ENCODE results near the gene ZBTB20.

The ZBTB20 gene

GRCh38 chr3:115147329-115148141 lies 447 bp upstream of the ZBTB20 start:
- in situ Hi-C loops (cut with MboI; ENCODE audit: low pct_unique_long_range_greater_than_20kb, low sequenced_read_pairs, unreplicated experiment) = no loop called here
- DNase-seq (ENCODE audit: low spot score) = peak; percentile 94
- no peak for TF ChIP-seq CTCF (IDR thresholded peaks at IDR 0.05; ENCODE audit: extremely low read depth, insufficient read depth, missing control alignments)

DNA sequence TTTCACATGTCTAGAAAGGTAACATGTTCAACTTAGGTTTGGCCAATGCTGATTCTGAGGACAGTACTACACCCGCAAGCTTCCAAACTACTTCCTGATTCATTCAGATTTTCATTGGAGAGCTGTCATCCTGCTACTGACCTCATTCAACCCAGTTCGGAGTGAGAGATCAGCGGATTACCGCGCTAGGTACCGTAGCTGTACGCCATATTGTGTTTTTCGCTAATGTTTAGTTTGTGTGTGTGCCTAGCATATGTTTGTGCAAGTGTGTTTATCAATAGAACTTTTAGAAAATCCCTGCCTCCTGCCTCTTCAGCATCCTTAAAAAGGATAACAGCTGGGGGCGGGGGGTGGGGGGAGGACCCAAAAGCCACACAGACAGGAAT lies 1.1 kb downstream of the ZBTB20 start:
- in situ Hi-C loops (cut with MboI; ENCODE audit: low pct_unique_long_range_greater_than_20kb, low sequenced_read_pairs, unreplicated experiment) = no loop called here
- no peak for TF ChIP-seq CTCF (IDR thresholded peaks at IDR 0.05; ENCODE audit: extremely low read depth, insufficient read depth, missing control alignments)
- peak; percentile 31 for DNase-seq (ENCODE audit: low spot score)

- DNase-seq (ENCODE audit: low spot score) = no peak
- TF ChIP-seq CTCF (IDR thresholded peaks at IDR 0.05; ENCODE audit: extremely low read depth, insufficient read depth, missing control alignments) = no peak
- in situ Hi-C loops (cut with MboI; ENCODE audit: low pct_unique_long_range_greater_than_20kb, low sequenced_read_pairs, unreplicated experiment) = no loop called here
Measured at GRCh38 chr3:115141033-115141757, 5.9 kb downstream of the ZBTB20 start.

DNA sequence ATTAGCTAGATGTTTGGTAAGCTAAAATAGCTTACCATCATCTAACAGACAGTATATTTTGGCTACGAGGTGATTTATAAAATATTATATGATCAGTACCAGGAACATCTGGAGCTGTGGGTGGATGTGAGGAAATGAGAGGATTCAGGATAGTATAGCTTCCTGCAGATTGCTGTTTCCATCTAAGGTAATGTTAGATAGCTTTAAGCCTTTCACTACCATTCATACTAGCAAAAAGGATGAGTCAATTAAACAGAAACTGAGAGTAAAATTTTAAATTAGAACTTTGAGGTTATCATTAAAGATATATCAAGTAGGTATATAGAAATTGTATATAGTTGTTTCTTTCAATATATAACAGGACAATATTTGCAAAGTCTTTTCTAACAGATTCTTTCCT lies 8.0 kb downstream of the ZBTB20 start:
- in situ Hi-C loops (cut with MboI; ENCODE audit: low pct_unique_long_range_greater_than_20kb, low sequenced_read_pairs, unreplicated experiment) = no loop called here
- no peak for DNase-seq (ENCODE audit: low spot score)
- TF ChIP-seq CTCF (IDR thresholded peaks at IDR 0.05; ENCODE audit: extremely low read depth, insufficient read depth, missing control alignments) = no peak

- no peak for TF ChIP-seq CTCF (IDR thresholded peaks at IDR 0.05; ENCODE audit: extremely low read depth, insufficient read depth, missing control alignments)
- no peak for DNase-seq (ENCODE audit: low spot score)
- in situ Hi-C loops (cut with MboI; ENCODE audit: low pct_unique_long_range_greater_than_20kb, low sequenced_read_pairs, unreplicated experiment) = no loop called here
Measured at GRCh38 chr3:115134648-115135347, 12.3 kb downstream of the ZBTB20 start.

- in situ Hi-C loops (cut with MboI; ENCODE audit: low pct_unique_long_range_greater_than_20kb, low sequenced_read_pairs, unreplicated experiment) = no loop called here
- TF ChIP-seq CTCF (IDR thresholded peaks at IDR 0.05; ENCODE audit: extremely low read depth, insufficient read depth, missing control alignments) = no peak
- no peak for DNase-seq (ENCODE audit: low spot score)
Measured at GRCh38 chr3:115127208-115127607, 19.9 kb downstream of the ZBTB20 start.
